ENCODE results near the gene SHE. TPM values are rescaled to one million over a fixed set of nuclear protein-coding genes. Genes with fewer than 3 reads are reported as not detected.
A peak's percentile ranks its signal among the peaks of the same experiment; 100 is the strongest.

Gene SHE
- total and polyA plus RNA-seq, 4 donors: 3.1 to 7.5 (median 4.7) TPM

DNA sequence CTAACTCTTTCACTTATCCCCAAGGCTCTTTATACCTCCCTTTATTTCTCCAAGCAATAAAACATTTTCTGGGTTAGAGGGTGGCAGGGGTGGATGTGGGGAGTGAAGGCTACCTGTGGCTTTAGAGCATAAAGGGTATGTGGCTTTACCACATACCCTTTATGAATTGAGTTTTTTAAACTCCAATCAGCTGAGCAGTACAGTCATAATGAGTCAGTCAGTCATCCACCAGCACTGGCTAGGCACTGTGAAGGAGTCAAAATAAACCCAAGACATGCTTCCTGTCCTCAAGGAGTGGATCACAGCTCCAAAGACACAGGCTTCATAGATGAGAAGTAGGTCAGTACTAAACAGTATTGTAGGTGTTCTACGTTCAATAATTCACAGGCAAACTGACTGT, 2.8 kb downstream of the SHE start:
- Histone ChIP-seq H3K4me1 (ENCODE audit: control insufficient read depth in 4 of 4, insufficient read depth in 4 of 4, low read length in 3 of 4) (peaks cover 10 to 23% (median 16%) of the 10 kb centered on the region in 4 donors), H3K27ac (ENCODE audit: low read depth in 1 of 2, low read length in 2 of 2) (peak overlapping the region in 1 of 2 donors; percentile 34)
- TF ChIP-seq REST (IDR thresholded peaks at IDR 0.05): no peak
- TF ChIP-seq RXRA (IDR thresholded peaks at IDR 0.05): no peak
- TF ChIP-seq, protein P1, sequence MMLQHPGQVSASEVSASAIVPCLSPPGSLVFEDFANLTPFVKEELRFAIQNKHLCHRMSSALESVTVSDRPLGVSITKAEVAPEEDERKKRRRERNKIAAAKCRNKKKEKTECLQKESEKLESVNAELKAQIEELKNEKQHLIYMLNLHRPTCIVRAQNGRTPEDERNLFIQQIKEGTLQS (IDR thresholded peaks at IDR 0.05): no peak
- TF ChIP-seq FOXA2 (IDR thresholded peaks at IDR 0.05): no peak
- TF ChIP-seq SP1 (IDR thresholded peaks at IDR 0.05): no peak
- TF ChIP-seq JUND (IDR thresholded peaks at IDR 0.05): no peak
- TF ChIP-seq EGR1 (IDR thresholded peaks at IDR 0.05; ENCODE audit: low read depth in 2 of 2): no peak
- no peak for TF ChIP-seq RAD21 (IDR thresholded peaks at IDR 0.05)
- TF ChIP-seq NR2F2 (IDR thresholded peaks at IDR 0.05): no peak
- TF ChIP-seq MAX (IDR thresholded peaks at IDR 0.05): no peak
- no peak for TF ChIP-seq HNF4A (conservative IDR thresholded peaks at IDR 0.05)
- no peak for TF ChIP-seq HNF4G (IDR thresholded peaks at IDR 0.05)
- TF ChIP-seq YY1 (IDR thresholded peaks at IDR 0.05): no peak
- no peak for TF ChIP-seq FOXA1 (IDR thresholded peaks at IDR 0.05)
- TF ChIP-seq, protein P2, sequence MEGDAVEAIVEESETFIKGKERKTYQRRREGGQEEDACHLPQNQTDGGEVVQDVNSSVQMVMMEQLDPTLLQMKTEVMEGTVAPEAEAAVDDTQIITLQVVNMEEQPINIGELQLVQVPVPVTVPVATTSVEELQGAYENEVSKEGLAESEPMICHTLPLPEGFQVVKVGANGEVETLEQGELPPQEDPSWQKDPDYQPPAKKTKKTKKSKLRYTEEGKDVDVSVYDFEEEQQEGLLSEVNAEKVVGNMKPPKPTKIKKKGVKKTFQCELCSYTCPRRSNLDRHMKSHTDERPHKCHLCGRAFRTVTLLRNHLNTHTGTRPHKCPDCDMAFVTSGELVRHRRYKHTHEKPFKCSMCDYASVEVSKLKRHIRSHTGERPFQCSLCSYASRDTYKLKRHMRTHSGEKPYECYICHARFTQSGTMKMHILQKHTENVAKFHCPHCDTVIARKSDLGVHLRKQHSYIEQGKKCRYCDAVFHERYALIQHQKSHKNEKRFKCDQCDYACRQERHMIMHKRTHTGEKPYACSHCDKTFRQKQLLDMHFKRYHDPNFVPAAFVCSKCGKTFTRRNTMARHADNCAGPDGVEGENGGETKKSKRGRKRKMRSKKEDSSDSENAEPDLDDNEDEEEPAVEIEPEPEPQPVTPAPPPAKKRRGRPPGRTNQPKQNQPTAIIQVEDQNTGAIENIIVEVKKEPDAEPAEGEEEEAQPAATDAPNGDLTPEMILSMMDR (IDR thresholded peaks at IDR 0.05; ENCODE audit: low read depth, low read length, missing input control): no peak
- no peak for TF ChIP-seq GABPA (IDR thresholded peaks at IDR 0.05 in 1 of 2, conservative IDR thresholded peaks at IDR 0.05 in 1 of 2)
- no peak for TF ChIP-seq ZBTB33 (IDR thresholded peaks at IDR 0.05)

More for the DNA sequence above, 2.8 kb downstream of the SHE start:
- H3K27me3 ChIP-seq (ENCODE audit: control insufficient read depth in 4 of 4, insufficient read depth in 4 of 4, low read length in 3 of 4): no peaks in the 10 kb centered on the region
- H3K36me3 ChIP-seq (ENCODE audit: control insufficient read depth in 4 of 4, insufficient read depth in 3 of 4, low read depth in 1 of 4, low read length in 3 of 4): peaks cover 0 to 2% (median 0%) of the 10 kb centered on the region in 4 donors
- 82% methylated on average over 1 of the region's 1 CpG for WGBS
- no peak overlapping the region for H3K9ac ChIP-seq (ENCODE audit: low read depth in 1 of 2, low read length in 2 of 2)
- H3K4me3 ChIP-seq (ENCODE audit: low read depth in 1 of 3, low read length in 3 of 3): no peak overlapping the region
- H3K9me3 ChIP-seq (ENCODE audit: control insufficient read depth in 4 of 4, low read length in 3 of 4): no peaks in the 10 kb centered on the region
- DNase-seq (ENCODE audit: low spot score): no peak

Measured in liver (tissue), 9 donors.